Activated naive CD8-positive, alpha-beta T cell treated with anti-CD3 and anti-CD28 coated beads for 36 hours (primary cell): ENCODE data around the gene EIF2B5. TPM values are rescaled to one million over a fixed set of nuclear protein-coding genes. Genes with fewer than 3 reads are reported as not detected.
"Not testable (repeated sequence)": the region's sequence is repeated elsewhere in the genome, so short reads cannot be mapped to it uniquely, and the experiment has no call there.

Source experiments
- DNase-seq: peaks from one replicate; pipeline ENCODE4 v3.0.0; 2021
- H3K27ac Mint-ChIP-seq: one replicate; pipeline ENCODE4 v1.8.0; 2022; ENCODE audit warnings: mild to moderate bottlenecking, moderate library complexity, mixed read lengths
- H3K27me3 Mint-ChIP-seq: one replicate; pipeline ENCODE4 v1.8.0; 2022; ENCODE audit warnings: mild to moderate bottlenecking, mixed read lengths
- H3K36me3 Mint-ChIP-seq: one replicate; pipeline ENCODE4 v1.8.0; 2021; ENCODE audit warnings: mild to moderate bottlenecking, mixed read lengths
- H3K4me1 Mint-ChIP-seq: one replicate; pipeline ENCODE4 v1.8.0; 2021; ENCODE audit warnings: mixed read lengths
- H3K4me3 Mint-ChIP-seq: one replicate; pipeline ENCODE4 v1.8.0; 2022; ENCODE audit warnings: mild to moderate bottlenecking, moderate library complexity, mixed read lengths
- H3K9me3 Mint-ChIP-seq: one replicate; pipeline ENCODE4 v1.8.0; 2022; ENCODE audit warnings: mixed read lengths
- total RNA-seq, 2 experiments: library from RNA; stranded (reverse); gene quantifications; one replicate each; pipeline ENCODE4 v1.2.3, GENCODE V29; 2021

Gene EIF2B5
- 10 to 100 TPM; 73.2 to 74.4 TPM for total RNA-seq

DNA sequence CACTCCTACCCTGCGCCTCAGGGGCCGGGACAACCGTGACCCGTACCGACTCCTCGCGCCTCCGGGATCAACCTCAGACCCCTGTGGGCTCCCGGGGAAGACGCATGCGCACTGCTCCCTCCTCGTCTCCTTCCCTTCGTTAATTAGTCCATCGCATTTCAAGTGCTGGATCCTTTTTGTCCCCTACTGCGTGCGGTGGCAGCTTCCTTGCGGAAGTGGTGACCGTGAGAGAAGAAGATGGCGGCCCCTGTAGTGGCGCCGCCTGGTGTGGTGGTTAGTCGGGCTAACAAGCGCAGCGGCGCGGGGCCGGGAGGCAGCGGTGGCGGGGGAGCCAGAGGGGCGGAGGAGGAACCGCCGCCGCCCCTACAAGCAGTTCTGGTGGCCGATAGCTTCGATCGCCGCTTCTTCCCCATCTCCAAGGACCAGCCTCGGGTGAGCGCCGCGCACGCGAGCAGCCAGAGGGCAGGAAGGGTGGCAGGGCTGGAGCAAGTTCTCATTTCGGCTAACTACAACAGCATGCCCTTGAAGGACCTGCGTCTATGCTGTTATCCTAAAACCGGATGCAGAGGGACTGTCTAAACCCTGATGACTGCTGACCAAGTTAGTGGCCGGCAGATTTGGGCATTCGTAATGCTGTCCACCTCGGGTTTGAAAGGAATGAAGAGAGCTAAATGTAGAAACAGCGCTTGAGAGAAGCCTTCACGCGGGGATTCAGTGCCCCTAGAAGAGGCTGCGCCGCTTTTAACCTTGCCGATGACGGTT is at the start of gene EIF2B5:
TSS of gene EIF2B5 (plus strand) at position 210 of the 762 bp plus-strand sequence. CDS start at position 238, 28 bp downstream.
- Mint-ChIP-seq H3K4me1 (peaks cover 30% of the 10 kb centered on the region), H3K9me3 (no peaks in the 10 kb centered on the region), H3K36me3 (peaks cover 19% of the 10 kb centered on the region), H3K4me3 (peak within 1 kb of the TSS; percentile 95), H3K27me3 (no peaks in the 10 kb centered on the region), H3K27ac (peak within 1 kb of the TSS; percentile 95)
- DNase-seq = peak; percentile 87

DNA sequence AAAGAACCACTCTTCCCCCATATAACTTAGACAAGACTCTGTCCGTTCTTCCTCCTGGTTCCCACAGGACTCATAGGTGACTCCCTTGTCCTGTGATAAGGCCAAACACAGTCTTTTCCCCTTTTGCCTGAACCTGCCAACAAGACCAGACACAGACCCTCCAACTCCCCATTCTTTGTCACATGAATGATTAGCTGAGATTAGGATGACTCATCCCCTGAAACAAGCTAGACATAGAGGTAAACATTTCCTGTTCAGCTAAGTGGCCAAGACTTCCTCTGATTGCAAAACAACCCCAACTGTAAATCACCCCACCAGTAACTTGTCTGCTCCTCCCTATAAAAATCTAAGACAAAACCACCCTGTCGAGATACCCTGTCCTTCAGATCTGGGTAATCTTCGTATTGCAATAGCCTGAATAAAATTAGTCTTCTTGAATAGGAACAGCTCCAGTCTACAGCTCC is 49.7 kb upstream of the EIF2B5 start:
- DNase-seq = no peak
- no peak overlapping the region for H3K4me3 Mint-ChIP-seq
- H3K4me1 Mint-ChIP-seq = peaks cover 3% of the 10 kb centered on the region
- no peaks in the 10 kb centered on the region for H3K36me3 Mint-ChIP-seq
- no peaks in the 10 kb centered on the region for H3K27me3 Mint-ChIP-seq
- peaks cover 8% of the 10 kb centered on the region for H3K9me3 Mint-ChIP-seq
- H3K27ac Mint-ChIP-seq = no peak overlapping the region

GRCh38 chr3:184092199-184092598 is 43.0 kb upstream of the EIF2B5 start:
- Mint-ChIP-seq H3K4me1 (no peaks in the 10 kb centered on the region), H3K36me3 (peaks cover 3% of the 10 kb centered on the region), H3K27ac (no peak overlapping the region), H3K4me3 (no peak overlapping the region), H3K27me3 (peaks cover 7% of the 10 kb centered on the region), H3K9me3 (peaks cover 15% of the 10 kb centered on the region)
- DNase-seq = no peak

DNA sequence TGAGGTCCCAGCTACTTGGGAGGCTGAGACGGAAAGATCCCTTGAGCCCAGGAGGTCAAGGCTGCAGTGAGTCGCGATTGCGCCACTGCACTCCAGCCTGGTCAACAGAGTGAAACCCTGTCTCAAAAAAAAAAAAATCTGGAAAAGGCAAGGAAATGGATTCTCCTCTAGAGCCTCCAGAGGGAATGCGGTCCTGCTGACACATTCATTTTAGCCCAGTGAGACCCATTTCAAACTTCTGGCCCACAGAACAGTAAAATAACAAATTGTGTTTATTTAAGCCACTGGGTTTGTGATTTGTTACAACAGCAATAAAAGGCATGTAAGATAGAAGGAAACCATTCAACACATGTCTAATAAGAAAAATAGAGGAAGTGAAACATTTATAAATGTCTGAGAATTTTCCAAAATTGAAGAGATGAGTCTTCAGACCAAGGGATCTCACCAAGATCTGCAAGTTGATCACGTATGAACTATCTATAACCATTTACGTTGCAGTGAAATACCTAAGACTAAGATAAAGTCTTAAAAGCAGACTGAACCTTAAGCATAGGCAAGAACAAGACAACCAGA is 38.3 kb upstream of the EIF2B5 start, which contains the start of gene HTR3E:
TSS of gene HTR3E (plus strand) at position 254 of the 573 bp plus-strand sequence. CDS start 466 bp downstream, outside the sequence.
- Mint-ChIP-seq H3K4me3 (no peak within 1 kb of the TSS), H3K9me3 (peaks cover 11% of the 10 kb centered on the region), H3K4me1 (no peaks in the 10 kb centered on the region), H3K27ac (no peak within 1 kb of the TSS), H3K36me3 (peaks cover 3% of the 10 kb centered on the region), H3K27me3 (peaks cover 4% of the 10 kb centered on the region)
- no peak for DNase-seq

DNA sequence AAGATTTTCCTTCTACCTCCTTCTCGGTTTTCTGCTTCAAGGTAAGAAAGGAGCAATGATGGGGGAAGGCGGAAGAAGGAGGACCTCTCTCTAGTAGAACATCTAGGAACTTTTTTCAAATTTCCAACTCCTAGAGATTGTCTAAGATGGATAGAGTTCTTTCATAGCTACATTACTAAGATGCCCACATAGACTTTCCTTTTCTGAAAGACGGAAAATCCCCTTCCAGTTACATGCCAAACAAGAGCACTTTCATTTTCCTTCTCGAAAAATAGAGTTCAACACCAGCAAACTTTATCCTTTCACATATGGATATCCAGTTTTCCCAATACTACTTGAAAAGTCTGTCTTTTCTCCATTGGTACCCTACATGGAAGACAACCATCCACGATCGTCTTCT is 37.6 kb upstream of the EIF2B5 start:
- Mint-ChIP-seq H3K4me3 (no peak overlapping the region), H3K27ac (no peak overlapping the region), H3K36me3 (peaks cover 3% of the 10 kb centered on the region), H3K9me3 (peaks cover 4% of the 10 kb centered on the region), H3K27me3 (no peaks in the 10 kb centered on the region), H3K4me1 (no peaks in the 10 kb centered on the region)
- DNase-seq = no peak

DNA sequence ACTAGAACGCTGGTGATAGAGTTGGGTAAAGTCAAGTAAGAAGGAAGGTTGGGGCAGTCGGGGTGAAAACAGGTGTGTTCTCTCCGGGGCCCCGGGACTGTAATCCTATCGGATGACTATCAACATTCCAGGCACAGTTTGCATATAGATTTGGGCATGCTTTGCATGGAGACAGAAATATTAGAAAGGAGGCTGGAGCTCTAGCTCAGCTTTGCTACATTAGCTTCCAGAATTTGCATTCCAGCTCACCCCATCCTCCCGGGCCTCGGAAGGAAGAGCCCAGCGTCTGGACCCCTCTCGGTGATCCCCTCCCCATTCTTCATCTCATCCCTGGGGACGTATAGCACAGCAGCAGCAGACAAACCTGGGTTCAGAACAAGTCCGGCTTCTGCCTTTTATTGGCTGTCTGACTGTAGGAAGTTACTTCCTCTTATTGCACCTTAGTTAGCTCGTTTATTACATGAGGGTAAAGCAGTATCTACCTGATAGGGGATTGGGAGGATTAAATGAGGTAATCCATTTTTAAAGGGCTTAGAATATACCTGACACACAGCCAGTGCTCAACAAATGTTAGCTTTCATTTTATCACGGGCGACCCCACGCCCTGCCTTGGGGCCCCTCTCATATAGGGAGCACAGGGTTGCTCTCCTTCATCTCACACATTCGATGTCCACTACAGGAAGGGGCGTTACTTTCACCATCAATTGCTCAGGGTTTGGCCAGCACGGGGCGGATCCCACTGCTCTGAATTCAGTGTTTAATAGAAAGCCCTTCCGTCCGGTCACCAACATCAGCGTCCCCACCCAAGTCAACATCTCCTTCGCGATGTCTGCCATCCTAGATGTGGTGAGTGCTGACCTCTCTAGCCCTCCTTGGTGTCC is 35.1 kb upstream of the EIF2B5 start:
- Mint-ChIP-seq H3K9me3 (no peaks in the 10 kb centered on the region), H3K27me3 (no peaks in the 10 kb centered on the region), H3K27ac (no peak overlapping the region), H3K4me1 (no peaks in the 10 kb centered on the region), H3K36me3 (no peaks in the 10 kb centered on the region), H3K4me3 (no peak overlapping the region)
- no peak for DNase-seq

DNA sequence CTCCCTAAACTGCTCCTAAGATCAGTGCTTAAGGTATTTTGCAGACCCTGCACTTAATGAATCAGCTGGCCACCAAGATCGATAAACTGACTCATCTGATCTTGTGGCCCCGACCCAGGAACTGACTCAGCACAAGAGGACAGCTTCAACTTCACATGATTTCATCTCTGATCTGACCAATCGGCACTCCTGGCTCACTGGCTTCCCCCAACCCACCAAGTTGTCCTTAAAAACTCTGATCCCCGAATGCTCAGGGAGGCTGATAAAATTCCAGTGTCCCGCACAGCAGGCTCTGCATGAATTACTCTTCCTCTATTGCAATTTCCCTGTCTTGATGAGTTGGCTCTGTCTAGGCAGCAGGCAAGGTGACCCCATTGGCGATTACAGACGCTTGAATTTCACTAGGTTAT is 24.8 kb upstream of the EIF2B5 start:
- H3K4me1 Mint-ChIP-seq = no peaks in the 10 kb centered on the region
- no peak for DNase-seq
- no peak overlapping the region for H3K27ac Mint-ChIP-seq
- no peak overlapping the region for H3K4me3 Mint-ChIP-seq
- no peaks in the 10 kb centered on the region for H3K36me3 Mint-ChIP-seq
- peaks cover 4% of the 10 kb centered on the region for H3K27me3 Mint-ChIP-seq
- no peaks in the 10 kb centered on the region for H3K9me3 Mint-ChIP-seq

DNA sequence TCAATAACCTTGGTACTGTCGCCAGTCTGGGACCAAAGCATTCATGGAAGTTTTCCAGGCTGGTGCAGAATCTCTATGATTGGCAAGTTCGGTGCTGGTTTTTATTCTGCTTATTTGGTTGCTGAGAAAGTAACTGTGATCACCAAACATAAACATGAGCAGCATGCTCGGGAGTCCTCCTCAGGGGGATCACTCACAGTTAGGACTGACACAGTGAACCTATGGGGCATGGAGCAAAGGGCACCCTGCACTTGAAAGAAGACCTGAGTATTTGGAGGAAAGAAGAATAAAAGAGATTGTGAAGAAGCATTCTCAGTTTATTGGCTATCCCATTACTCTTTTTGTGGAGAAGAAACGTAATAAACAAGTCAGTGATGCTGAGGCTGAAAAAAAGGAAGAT is 19.1 kb upstream of the EIF2B5 start:
- no peaks in the 10 kb centered on the region for H3K27me3 Mint-ChIP-seq
- H3K4me1 Mint-ChIP-seq = no peaks in the 10 kb centered on the region
- H3K9me3 Mint-ChIP-seq = no peaks in the 10 kb centered on the region
- no peak overlapping the region for H3K27ac Mint-ChIP-seq
- H3K36me3 Mint-ChIP-seq = no peaks in the 10 kb centered on the region
- no peak for DNase-seq
- H3K4me3 Mint-ChIP-seq = no peak overlapping the region

DNA sequence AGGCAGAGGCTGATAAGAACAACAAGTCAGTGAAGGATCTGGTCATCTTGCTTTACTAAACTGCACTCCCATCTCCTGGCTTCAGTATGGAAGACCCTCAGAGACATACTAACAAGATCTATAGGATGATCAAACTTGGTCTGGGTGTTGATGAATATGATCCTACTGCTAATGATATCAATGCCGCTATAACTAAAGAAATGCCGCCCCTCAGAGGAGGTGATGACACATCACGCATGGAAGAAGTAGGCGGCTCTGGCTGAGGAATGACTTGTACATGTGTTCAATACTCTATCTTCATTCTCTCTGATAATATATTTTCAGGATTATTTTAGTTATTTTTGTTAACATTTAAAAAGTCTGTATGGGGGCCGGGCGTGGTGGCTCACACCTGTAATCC is 17.5 kb upstream of the EIF2B5 start:
- H3K27ac Mint-ChIP-seq = no peak overlapping the region
- H3K9me3 Mint-ChIP-seq = no peaks in the 10 kb centered on the region
- no peak for DNase-seq
- no peak overlapping the region for H3K4me3 Mint-ChIP-seq
- no peaks in the 10 kb centered on the region for H3K27me3 Mint-ChIP-seq
- no peaks in the 10 kb centered on the region for H3K4me1 Mint-ChIP-seq
- H3K36me3 Mint-ChIP-seq = no peaks in the 10 kb centered on the region

DNA sequence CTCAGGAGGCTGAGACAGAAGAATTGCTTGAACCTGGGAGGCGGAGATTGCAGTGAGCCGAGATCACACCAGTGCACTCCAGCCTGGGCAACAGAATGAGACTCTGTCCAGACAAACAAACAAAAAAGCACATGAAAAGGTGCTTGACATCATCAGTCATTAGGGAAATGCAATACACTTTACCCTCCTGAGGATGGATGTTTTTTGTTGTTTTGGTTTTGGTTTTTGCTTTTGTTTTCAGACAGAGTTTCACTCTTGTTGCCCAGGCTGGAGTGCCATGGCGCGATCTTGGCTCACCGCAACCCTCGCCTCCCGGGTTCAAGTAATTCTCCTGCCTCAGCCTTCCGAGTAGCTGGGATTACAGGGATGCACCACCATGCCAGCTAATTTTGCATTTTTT is 14.1 kb upstream of the EIF2B5 start:
- H3K36me3 Mint-ChIP-seq, H3K4me1 Mint-ChIP-seq, H3K27ac Mint-ChIP-seq, H3K9me3 Mint-ChIP-seq, H3K27me3 Mint-ChIP-seq, DNase-seq, H3K4me3 Mint-ChIP-seq: not testable (repeated sequence)

- no peak for DNase-seq
- Mint-ChIP-seq H3K4me1 (no peaks in the 10 kb centered on the region), H3K4me3 (no peak overlapping the region), H3K36me3 (no peaks in the 10 kb centered on the region), H3K27ac (no peak overlapping the region), H3K27me3 (no peaks in the 10 kb centered on the region), H3K9me3 (no peaks in the 10 kb centered on the region)
These were observed 9.2 kb upstream of the EIF2B5 start for GRCh38 chr3:184126006-184126405.

- peaks cover 3% of the 10 kb centered on the region for H3K36me3 Mint-ChIP-seq
- H3K27ac Mint-ChIP-seq = no peak overlapping the region
- H3K4me1 Mint-ChIP-seq = peaks cover 5% of the 10 kb centered on the region
- no peaks in the 10 kb centered on the region for H3K9me3 Mint-ChIP-seq
- no peak overlapping the region for H3K4me3 Mint-ChIP-seq
- DNase-seq = no peak
- H3K27me3 Mint-ChIP-seq = no peaks in the 10 kb centered on the region
These were observed 6.1 kb upstream of the EIF2B5 start for GRCh38 chr3:184129012-184129411.

DNA sequence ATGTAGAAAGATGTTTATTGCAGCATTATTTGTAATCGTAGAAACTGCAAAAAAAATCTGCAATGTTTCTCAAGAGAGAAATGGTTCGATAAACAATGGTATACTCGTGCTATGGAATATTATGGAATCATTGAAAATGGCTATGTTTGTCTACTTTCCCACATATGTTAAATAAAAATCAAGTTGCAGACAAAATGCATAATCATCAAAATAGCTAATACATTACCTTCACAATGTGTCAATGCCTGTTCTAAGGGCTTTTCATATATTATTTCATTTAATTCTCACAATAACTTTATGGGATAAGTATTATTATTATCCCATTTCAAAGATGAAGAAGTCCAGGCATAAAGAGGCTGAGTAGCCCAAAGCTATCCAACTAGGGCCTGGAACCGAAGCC is 2.2 kb upstream of the EIF2B5 start:
- peaks cover 15% of the 10 kb centered on the region for H3K36me3 Mint-ChIP-seq
- H3K27ac Mint-ChIP-seq = no peak overlapping the region
- no peaks in the 10 kb centered on the region for H3K9me3 Mint-ChIP-seq
- peaks cover 29% of the 10 kb centered on the region for H3K4me1 Mint-ChIP-seq
- DNase-seq = no peak
- H3K4me3 Mint-ChIP-seq = no peak overlapping the region
- H3K27me3 Mint-ChIP-seq = no peaks in the 10 kb centered on the region

DNA sequence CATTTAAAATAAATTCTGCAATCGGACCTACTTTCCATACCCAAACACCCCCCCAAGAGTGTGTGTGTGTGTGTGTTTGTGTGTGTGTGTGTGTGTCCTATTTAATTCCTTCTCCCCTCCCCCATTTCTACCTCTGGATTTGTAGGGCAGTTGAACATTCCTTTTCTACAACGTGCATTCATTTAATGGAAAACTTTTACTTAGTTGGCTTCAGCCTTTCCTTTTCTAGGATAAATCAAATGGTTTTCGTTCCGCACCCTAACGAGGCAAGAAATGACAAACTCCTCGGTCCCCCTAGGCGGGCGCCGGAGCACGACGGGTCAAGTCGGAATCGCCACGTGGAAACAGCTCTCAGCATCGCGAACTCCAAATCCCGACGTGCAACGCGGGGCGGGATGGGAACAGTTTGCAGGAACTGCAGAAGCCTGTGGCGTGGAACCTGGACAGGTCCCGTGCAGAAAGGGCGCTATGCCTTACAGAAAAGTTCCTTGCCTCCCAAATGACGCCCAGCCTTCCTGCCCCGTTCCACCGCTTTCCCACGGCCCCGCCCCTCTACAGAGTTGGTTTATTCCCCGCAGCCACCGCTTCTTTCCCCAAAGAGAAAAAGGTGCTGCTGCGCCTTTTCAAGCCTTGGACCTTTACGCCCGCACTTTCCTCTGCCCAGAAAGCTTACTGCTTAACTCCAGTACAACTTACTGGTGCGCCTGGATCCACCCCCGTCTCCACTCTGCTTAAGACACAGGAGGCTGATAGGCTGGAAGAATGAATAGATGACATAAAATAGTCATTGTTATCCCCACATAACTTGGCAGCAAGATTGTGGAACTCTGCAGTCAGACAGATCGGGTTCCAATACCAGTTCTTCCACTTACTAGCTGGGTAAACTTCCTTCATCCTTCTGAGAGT is 1.1 kb upstream of the EIF2B5 start:
- Mint-ChIP-seq H3K4me1 (peaks cover 30% of the 10 kb centered on the region), H3K36me3 (peaks cover 16% of the 10 kb centered on the region), H3K9me3 (no peaks in the 10 kb centered on the region), H3K27me3 (no peaks in the 10 kb centered on the region), H3K4me3 (peak overlapping the region; percentile 95), H3K27ac (peak overlapping the region; percentile 95)
- DNase-seq = peak; percentile 68
